Measurements from ENCODE around the gene SLC22A23. TPM values are rescaled to one million over a fixed set of nuclear protein-coding genes. Genes with fewer than 3 reads are reported as not detected.

The SLC22A23 gene
- total and polyA plus RNA-seq, 2 of the 4 experiments (the other 2 are of a cell fraction): 0.72 to 1.6 TPM

DNA sequence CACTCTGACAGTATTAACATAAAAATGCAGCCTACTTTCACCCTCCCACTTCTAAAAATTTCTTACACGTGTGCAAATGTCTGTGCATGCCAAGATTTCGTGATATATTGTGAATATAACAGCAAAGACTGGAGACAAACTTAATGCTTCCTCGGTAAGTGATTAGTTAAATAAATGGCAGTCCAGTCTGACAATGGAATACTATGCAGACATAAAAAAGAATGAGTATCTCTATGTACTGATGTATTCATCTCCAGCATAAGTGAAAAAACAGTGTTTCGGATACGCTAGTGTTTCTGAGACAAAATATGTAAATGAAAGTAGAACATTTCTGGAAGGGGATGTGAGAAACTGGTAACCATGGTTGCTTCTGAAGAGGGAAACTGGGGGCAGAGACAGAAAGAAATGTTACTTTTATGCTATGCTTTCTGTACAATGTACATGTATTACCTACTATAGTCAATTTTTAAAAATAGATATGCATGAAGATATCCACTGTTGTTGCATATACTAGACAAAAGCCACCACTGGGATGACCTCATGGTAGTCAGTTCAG, 7.0 kb downstream of the SLC22A23 start:
- CTCF ChIA-PET: no interaction called here
- intact Hi-C loops (cut with micrococcal nuclease): no loop called here

More for the DNA sequence above, 7.0 kb downstream of the SLC22A23 start:
- no peaks in the 10 kb centered on the region for H3K36me3 ChIP-seq (ENCODE audit: control insufficient read depth, insufficient read depth, low read length)
- no peaks in the 10 kb centered on the region for H3K9me1 ChIP-seq (ENCODE audit: insufficient read depth, low read length)
- no peak overlapping the region for H3K27ac ChIP-seq (ENCODE audit: insufficient read depth, low read length)
- no peaks in the 10 kb centered on the region for H3K4me1 ChIP-seq (ENCODE audit: control insufficient read depth, insufficient read depth, low read length)
- WGBS, 2 experiments (ENCODE audit: extremely low coverage in 2 of 2, insufficient read length in 1 of 2): no CpG with 5 or more reads among the region's 5 CpGs
- no peak overlapping the region for H3K9ac ChIP-seq (ENCODE audit: low read depth, low read length)
- no peak for TF ChIP-seq MAZ (IDR thresholded peaks at IDR 0.05; ENCODE audit: borderline replicate concordance, low read depth, low read length)
- H4K20me1 ChIP-seq (ENCODE audit: insufficient read depth, low read length): 0 out of 2 replicates have a peak, but pooled peaks cover under 1% of the 10 kb centered on the region
- H3K23ac ChIP-seq (ENCODE audit: low read depth, low read length): no peak overlapping the region
- H2BK120ac ChIP-seq (ENCODE audit: low read depth, low read length): no peak overlapping the region
- no peak overlapping the region for H3K4me2 ChIP-seq (ENCODE audit: low read depth, low read length)
- H3K4ac ChIP-seq (ENCODE audit: low read depth, low read length): no peak overlapping the region
- POLR2A ChIA-PET (ENCODE audit: unreplicated experiment): no interaction called here
- no peak overlapping the region for H4K8ac ChIP-seq (ENCODE audit: low read depth in 2 of 2, low read length in 2 of 2)
- no peak overlapping the region for H2AFZ ChIP-seq (replicated peaks; ENCODE audit: low read length, poor library complexity)
- dilution Hi-C loops (cut with HindIII; ENCODE audit: low sequenced_read_pairs, unreplicated experiment): no loop called here
- no peak overlapping the region for H4K5ac ChIP-seq (ENCODE audit: low read depth, low read length)
- no peak overlapping the region for H3K4me3 ChIP-seq (ENCODE audit: insufficient read depth, low read depth, low read length)
- no TSS peak for BruUV-seq (replicated peaks)
- no peak overlapping the region for H2BK15ac ChIP-seq (ENCODE audit: low read depth, low read length)
- H2BK5ac ChIP-seq (ENCODE audit: low read depth, low read length, poor library complexity, severe bottlenecking): no peak overlapping the region
- H2BK20ac ChIP-seq (ENCODE audit: low read depth, low read length): no peak overlapping the region
- H3K14ac ChIP-seq (replicated peaks; ENCODE audit: low read depth, low read length): no peak overlapping the region
- H3K27me3 ChIP-seq (ENCODE audit: control insufficient read depth, insufficient read depth, low read length): peaks cover 37% of the 10 kb centered on the region
- H2AK5ac ChIP-seq (ENCODE audit: low read depth, low read length): no peak overlapping the region
- H3K56ac ChIP-seq (ENCODE audit: extremely low read depth, insufficient read depth, low read length): no peak overlapping the region
- no peak overlapping the region for H2AK9ac ChIP-seq (replicated peaks; ENCODE audit: low read depth, low read length, poor library complexity)
- in situ Hi-C loops (cut with MboI; ENCODE audit: low sequenced_read_pairs): no loop called here
- DNase-seq (no peak), ATAC-seq (ENCODE audit: low read depth) (no peak)
- no peaks in the 10 kb centered on the region for H3K9me3 ChIP-seq (ENCODE audit: control insufficient read depth, insufficient read depth, low read length)
- H3K79me1 ChIP-seq (ENCODE audit: low read depth in 1 of 2, low read length in 2 of 2): no peaks in the 10 kb centered on the region
- no peak overlapping the region for H4K91ac ChIP-seq (ENCODE audit: insufficient read depth, low read depth, low read length)
- H3K18ac ChIP-seq (ENCODE audit: low read depth, low read length): no peak overlapping the region
